PC-9 (cell line): ENCODE measurements around the gene SPIN1. TPM values are rescaled to one million over a fixed set of nuclear protein-coding genes. Genes with fewer than 3 reads are reported as not detected.

Experiments
- BruUV-seq: library from RNA; stranded (reverse); fragments of 400-500 nt; replicated peaks from 2 replicates; lab custom pipeline; 2021; lab: Mats Ljungman, UMichigan
- CTCF ChIA-PET: fragments of 300-600 bp; sonication (Branson Sonifier 250); formaldehyde crosslinking; loops from one replicate; lab custom pipeline; 2022; ENCODE audit warnings: antibody characterized with exemption; lab: Charles Lee
- POLR2A ChIA-PET: fragments of 300-600 bp; sonication (Branson Sonifier 250); formaldehyde crosslinking; loops from one replicate; lab custom pipeline; 2022; ENCODE audit warnings: antibody characterized with exemption; ENCODE audit not compliant: unreplicated experiment; lab: Charles Lee
- DNase-seq, 2 experiments: peaks; one replicate each; pipeline versions ENCODE4 v3.0.0 to v3.0.0-alpha.2; 2015 to 2022; ENCODE audit warnings: mixed read lengths in 1 of 2
- H2AFZ ChIP-seq: fragments of 200-600 bp; sonication (generic); 2 replicates; pipeline ENCODE4 v1.8.1; 2017; ENCODE audit warnings: antibody characterized with exemption
- H3F3A ChIP-seq: fragments of 200-600 bp; sonication (generic); 2 replicates; pipeline ENCODE4 v1.8.1; 2017; ENCODE audit warnings: antibody characterized with exemption, mild to moderate bottlenecking, low read depth; ENCODE audit not compliant: insufficient read depth
- H3K27ac ChIP-seq: fragments of 200-600 bp; sonication (generic); 2 replicates; pipeline ENCODE4 v1.6.1; 2016; ENCODE audit warnings: mixed run types
- H3K27me3 ChIP-seq: fragments of 200-600 bp; sonication (generic); 2 replicates; pipeline ENCODE4 v1.6.1; 2016; ENCODE audit warnings: low read depth, mixed run types; ENCODE audit not compliant: insufficient read depth
- H3K36me3 ChIP-seq: fragments of 200-600 bp; sonication (generic); 2 replicates; pipeline ENCODE4 v1.6.1; 2016; ENCODE audit warnings: low read depth, mixed run types
- H3K4me1 ChIP-seq: fragments of 200-600 bp; sonication (generic); replicated peaks from 2 replicates; pipeline ENCODE4 v1.6.1; 2016; ENCODE audit warnings: mixed run types; ENCODE audit not compliant: insufficient read depth
- H3K4me2 ChIP-seq: fragments of 200-600 bp; sonication (generic); 2 replicates; pipeline ENCODE4 v1.6.1; 2017; ENCODE audit warnings: mixed run types
- H3K4me3 ChIP-seq: fragments of 200-600 bp; sonication (generic); 2 replicates; pipeline ENCODE4 v1.6.1; 2016; ENCODE audit warnings: mixed run types
- H3K79me2 ChIP-seq: fragments of 200-600 bp; sonication (generic); 2 replicates; pipeline ENCODE4 v1.6.1; 2017; ENCODE audit warnings: low read depth, mixed run types
- H3K9me2 ChIP-seq: fragments of 200-600 bp; sonication (generic); 2 replicates; pipeline ENCODE4 v1.8.1; 2017; ENCODE audit warnings: mild to moderate bottlenecking; ENCODE audit not compliant: insufficient read depth
- H3K9me3 ChIP-seq: fragments of 200-600 bp; sonication (generic); 2 replicates; pipeline ENCODE4 v1.8.1; 2016; ENCODE audit warnings: low read depth; ENCODE audit not compliant: insufficient read depth
- H4K20me1 ChIP-seq: fragments of 200-600 bp; sonication (generic); 2 replicates; pipeline ENCODE4 v1.8.1; 2017; ENCODE audit not compliant: insufficient read depth
- CTCF ChIP-seq: fragments of 200-600 bp; sonication (generic); conservative IDR thresholded peaks from 2 replicates; pipeline ENCODE4 v1.6.1; 2017; ENCODE audit warnings: mixed run types, antibody characterized with exemption, mild to moderate bottlenecking, moderate library complexity
- EZH2 ChIP-seq: fragments of 200-600 bp; sonication (generic); IDR thresholded peaks from 2 replicates; pipeline ENCODE4 v1.8.0; 2017; ENCODE audit warnings: antibody characterized with exemption, low read depth
- intact Hi-C: fragments of 100-400 bp; cut with micrococcal nuclease; formaldehyde crosslinking; loops from one replicate; pipeline ENCODE4 v1.10.0; 2022; ENCODE audit not compliant: unreplicated experiment
- total RNA-seq: library from RNA; stranded (reverse); gene quantifications from 2 replicates; pipeline ENCODE4 v1.2.3, GENCODE V29; 2021

SPIN1 gene
- total RNA-seq, 1 experiment from 2014 or later, result 102 TPM

- H3F3A ChIP-seq, result peaks cover 19% of the 10 kb centered on the region; the same call in 1 of the 2 replicates
- no TSS peak for BruUV-seq
- H3K9me3 ChIP-seq, result no peaks in the 10 kb centered on the region
- H3K4me2 ChIP-seq, result peak overlapping the region; percentile 6
- peak overlapping the region; percentile 52 for H3K27ac ChIP-seq
- peaks cover 25% of the 10 kb centered on the region for H3K4me1 ChIP-seq
- ChIA-PET POLR2A (interaction anchor here (0.7 kb wide), 1 partner anchor 580 kb away, joined by 3 read pairs; no protein-coding TSS in a partner anchor), CTCF (no interaction called here)
- TF ChIP-seq EZH2, result no peak
- TF ChIP-seq CTCF, result no peak
- intact Hi-C loops, result loop anchor here (1.0 kb wide), 1 partner anchor 178 kb away; no protein-coding TSS in a partner anchor
- H3K27me3 ChIP-seq, result no peaks in the 10 kb centered on the region
- no peak overlapping the region for H2AFZ ChIP-seq
- H3K9me2 ChIP-seq, result no peaks in the 10 kb centered on the region
- H3K36me3 ChIP-seq, result peaks cover 11% of the 10 kb centered on the region; the same call in 1 of the 2 replicates
- H4K20me1 ChIP-seq, result peaks cover 67% of the 10 kb centered on the region
- H3K4me3 ChIP-seq, result no peak overlapping the region
- peaks cover 100% of the 10 kb centered on the region for H3K79me2 ChIP-seq
- peak; percentile 56 to 75 for DNase-seq
Measured at GRCh38 chr9:88399966-88400365, 11.7 kb downstream of the SPIN1 start.

GRCh38 chr9:88403340-88403739, 15.1 kb downstream of the SPIN1 start:
- TF ChIP-seq CTCF, result no peak
- no peak for TF ChIP-seq EZH2
- Histone ChIP-seq H2AFZ (no peak overlapping the region), H3K9me3 (no peaks in the 10 kb centered on the region), H3F3A (peaks cover 19% of the 10 kb centered on the region; the same call in 1 of the 2 replicates), H3K36me3 (peaks cover 6% of the 10 kb centered on the region; the same call in 1 of the 2 replicates), H3K9me2 (no peaks in the 10 kb centered on the region), H3K4me1 (peaks cover 22% of the 10 kb centered on the region), H3K27ac (no peak overlapping the region), H3K27me3 (no peaks in the 10 kb centered on the region), H3K79me2 (peaks cover 100% of the 10 kb centered on the region), H3K4me2 (no peak overlapping the region), H3K4me3 (no peak overlapping the region), H4K20me1 (peaks cover 49% of the 10 kb centered on the region)
- DNase-seq, result no peak
- no TSS peak for BruUV-seq
- intact Hi-C loops, result no loop called here
- ChIA-PET POLR2A (interaction anchor here (0.7 kb wide), 1 partner anchor 46 kb away, joined by 4 read pairs; no protein-coding TSS in a partner anchor), CTCF (no interaction called here)

- ChIA-PET POLR2A (no interaction called here), CTCF (no interaction called here)
- Histone ChIP-seq H3K36me3 (peaks cover 6% of the 10 kb centered on the region; the same call in 1 of the 2 replicates), H3K4me2 (no peak overlapping the region), H3K4me1 (no peaks in the 10 kb centered on the region), H3K27me3 (no peaks in the 10 kb centered on the region), H3F3A (peaks cover 6% of the 10 kb centered on the region; the same call in 1 of the 2 replicates), H3K27ac (no peak overlapping the region), H3K4me3 (no peak overlapping the region), H3K9me3 (no peaks in the 10 kb centered on the region), H3K9me2 (no peaks in the 10 kb centered on the region), H4K20me1 (peaks cover 27% of the 10 kb centered on the region), H2AFZ (no peak overlapping the region), H3K79me2 (peaks cover 99% of the 10 kb centered on the region)
- BruUV-seq, result no TSS peak
- intact Hi-C loops, result no loop called here
- no peak for DNase-seq
- no peak for TF ChIP-seq CTCF
Measured at GRCh38 chr9:88406051-88406450, 17.8 kb downstream of the SPIN1 start.
